NCI-H510A (cell line): Measurements from ENCODE around the gene FAM78B.

Experiments used
- DNase-seq: peaks from one replicate; lab custom pipeline; 2025; lab: John Stamatoyannopoulos, UW

The FAM78B gene

GRCh38 chr1:166119471-166119965 is 47.3 kb downstream of the FAM78B start:
- no peak for DNase-seq

GRCh38 chr1:166117776-166118175 is 49.0 kb downstream of the FAM78B start:
- no peak for DNase-seq

GRCh38 chr1:166116026-166116425 is 50.8 kb downstream of the FAM78B start:
- no peak for DNase-seq

GRCh38 chr1:166114419-166114818 is 52.4 kb downstream of the FAM78B start:
- no peak for DNase-seq

DNA sequence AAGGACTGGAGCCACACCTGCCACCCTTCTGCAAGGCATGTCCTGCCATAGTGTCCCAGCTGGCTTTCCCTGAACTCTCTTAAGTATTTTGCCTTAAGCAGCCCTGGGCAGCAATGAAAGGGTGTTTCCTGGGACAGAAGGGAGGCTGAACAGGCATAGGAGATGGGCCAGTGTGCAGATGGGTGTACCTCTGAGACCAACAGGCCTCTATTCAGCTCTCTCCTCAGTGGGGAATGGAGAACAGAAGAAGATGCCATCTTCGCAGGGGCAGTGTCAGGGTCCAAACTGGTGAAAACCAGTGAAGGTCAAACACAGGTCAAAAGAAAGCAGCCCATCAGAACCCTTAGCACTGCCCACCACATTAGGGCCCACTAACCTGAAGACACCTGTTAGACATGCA is 53.2 kb downstream of the FAM78B start:
- DNase-seq = no peak

- no peak for DNase-seq
Measured at GRCh38 chr1:166113031-166113430, 53.8 kb downstream of the FAM78B start.

DNA sequence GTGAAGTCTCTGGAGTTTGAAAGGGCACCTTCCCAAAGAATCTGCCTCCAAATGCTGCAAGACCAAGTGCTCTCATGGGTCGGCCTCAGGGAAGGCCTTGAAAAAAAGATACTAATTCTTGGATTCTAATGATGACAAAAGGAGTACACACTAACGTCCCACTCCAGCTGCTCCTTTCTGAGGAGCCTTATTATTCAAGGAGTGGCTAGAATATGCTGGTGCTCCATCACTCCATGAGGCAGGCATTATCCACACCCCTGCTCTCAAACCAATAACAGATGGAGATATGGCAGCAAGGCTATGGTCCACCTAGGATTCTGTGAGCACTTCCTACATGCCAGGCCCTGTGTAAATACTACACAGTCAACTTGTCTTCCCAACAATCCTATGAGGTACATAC is 54.4 kb downstream of the FAM78B start:
- no peak for DNase-seq

DNA sequence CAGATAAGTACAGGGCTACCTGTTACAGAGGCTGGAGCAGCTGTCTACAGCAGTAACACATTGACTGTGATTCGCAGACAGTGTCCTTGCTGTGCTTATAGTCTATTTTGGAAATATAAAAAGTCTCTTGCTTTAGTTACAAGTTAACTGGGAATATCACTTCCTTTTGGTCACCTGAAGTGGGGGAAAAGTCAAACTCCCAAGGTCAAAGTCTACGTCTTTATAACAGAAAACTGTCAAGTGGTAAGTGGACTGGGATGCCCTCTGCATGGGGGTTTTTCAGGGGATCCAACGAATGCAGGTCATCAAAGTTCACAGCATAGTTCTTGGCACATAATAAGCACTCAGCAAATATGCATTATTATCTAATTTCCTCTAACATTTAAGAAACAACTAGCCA is 55.4 kb downstream of the FAM78B start:
- DNase-seq = no peak

GRCh38 chr1:166090244-166090643 is 76.6 kb downstream of the FAM78B start:
- peak; percentile 21 for DNase-seq

GRCh38 chr1:166089804-166090203 is 77.0 kb downstream of the FAM78B start:
- no peak for DNase-seq

- DNase-seq = no peak
Measured at GRCh38 chr1:166088572-166088955, 78.2 kb downstream of the FAM78B start.

DNA sequence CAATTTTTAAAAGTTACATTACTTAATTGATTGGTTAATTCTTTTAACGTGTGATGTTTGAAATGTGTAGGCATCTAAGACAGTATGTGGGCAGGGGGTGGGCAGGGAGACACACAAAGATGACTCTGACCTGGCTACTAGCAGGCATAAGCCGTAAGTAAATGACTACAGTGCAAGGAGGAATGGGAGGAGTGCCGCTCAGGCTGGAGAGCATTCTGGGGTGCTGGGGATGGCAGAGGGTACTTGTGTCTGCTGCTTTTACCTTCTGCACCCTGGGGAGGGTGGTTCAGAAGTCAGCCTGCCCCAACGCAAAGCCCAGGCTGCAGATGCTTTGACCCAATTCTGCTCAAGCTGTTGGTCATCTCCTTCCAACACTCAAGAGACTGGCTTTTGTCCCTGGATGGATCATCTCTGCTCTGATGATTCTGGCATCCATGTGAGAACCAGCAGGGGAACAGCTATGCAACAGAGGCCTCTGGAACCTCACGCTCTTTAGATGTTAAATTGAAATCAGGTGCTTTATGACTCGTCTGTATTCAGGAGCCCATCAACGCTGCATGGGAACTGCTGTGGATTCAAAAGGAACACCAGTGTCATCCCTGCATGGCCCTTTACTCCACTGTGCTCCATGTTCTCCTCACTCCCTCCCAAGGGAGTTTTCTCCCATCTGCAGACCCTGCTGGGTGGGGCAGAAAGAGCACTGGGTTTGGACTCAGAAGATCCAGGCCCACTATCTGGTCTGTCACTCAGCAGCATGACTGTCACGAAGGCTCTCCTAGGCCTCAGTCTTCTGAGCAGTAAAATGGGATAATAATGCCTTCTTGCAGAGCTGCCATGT is 78.8 kb downstream of the FAM78B start:
- DNase-seq = no peak

GRCh38 chr1:166086113-166086883 is 80.5 kb downstream of the FAM78B start:
- no peak for DNase-seq

GRCh38 chr1:166084613-166085012 is 82.2 kb downstream of the FAM78B start:
- peak; percentile 39 for DNase-seq

- DNase-seq = no peak
Measured at GRCh38 chr1:166083887-166084286, 82.9 kb downstream of the FAM78B start.

- no peak for DNase-seq
Measured at GRCh38 chr1:166082601-166083000, 84.2 kb downstream of the FAM78B start.

GRCh38 chr1:166080967-166081870 is 85.6 kb downstream of the FAM78B start:
- DNase-seq = no peak

DNA sequence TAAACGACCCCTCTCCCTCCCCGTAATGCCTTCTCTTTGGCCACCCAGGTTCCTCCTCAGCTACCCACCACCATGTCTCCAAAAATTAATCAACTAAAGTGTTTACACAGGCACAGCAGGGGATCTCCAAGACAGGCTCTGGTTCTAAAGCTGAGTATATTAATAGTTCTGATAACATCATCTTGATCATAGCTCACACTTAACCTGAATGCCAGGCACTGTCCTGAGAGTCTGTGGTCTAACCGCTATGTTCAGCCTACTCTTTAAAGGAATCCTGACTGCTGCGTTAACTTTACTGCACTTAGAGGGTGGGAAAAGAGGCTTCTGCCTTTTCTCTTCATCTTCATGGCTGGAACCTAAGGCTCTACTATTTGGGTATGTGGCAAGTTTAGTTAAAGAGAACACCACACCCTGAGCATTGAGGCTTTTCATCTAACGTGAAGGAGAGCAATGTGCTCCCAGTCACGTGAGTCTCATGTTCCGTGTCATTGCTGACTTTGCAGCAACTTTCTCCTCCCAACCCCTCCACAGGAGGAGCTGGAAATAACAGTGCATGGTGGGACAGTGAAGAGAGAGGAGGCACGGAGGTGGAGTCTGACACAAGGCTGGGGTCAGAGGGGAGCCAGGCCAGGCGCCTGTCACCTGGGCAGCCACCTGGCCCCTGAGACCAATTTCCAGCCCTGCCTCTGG is 86.4 kb downstream of the FAM78B start:
- DNase-seq = no peak

DNA sequence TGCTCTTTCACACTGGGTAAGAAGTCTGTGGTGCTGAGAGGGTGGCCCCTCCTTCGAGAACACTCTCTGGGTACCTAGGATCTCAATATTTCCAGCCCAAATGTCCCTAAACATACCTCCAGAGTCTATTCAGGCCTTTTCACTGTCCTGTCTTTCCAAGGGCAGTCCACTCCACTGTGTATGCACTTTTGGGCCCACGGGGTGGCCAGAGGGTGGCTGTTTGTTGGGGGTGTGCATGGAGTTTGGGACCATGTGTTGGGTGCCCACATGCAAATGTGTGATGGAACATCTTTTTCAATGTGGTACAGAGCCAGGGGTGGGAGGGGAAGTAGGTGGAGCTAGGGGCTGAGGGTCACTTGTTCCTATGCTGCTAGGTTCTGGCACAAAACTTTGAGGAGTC is 87.5 kb downstream of the FAM78B start:
- DNase-seq = no peak

DNA sequence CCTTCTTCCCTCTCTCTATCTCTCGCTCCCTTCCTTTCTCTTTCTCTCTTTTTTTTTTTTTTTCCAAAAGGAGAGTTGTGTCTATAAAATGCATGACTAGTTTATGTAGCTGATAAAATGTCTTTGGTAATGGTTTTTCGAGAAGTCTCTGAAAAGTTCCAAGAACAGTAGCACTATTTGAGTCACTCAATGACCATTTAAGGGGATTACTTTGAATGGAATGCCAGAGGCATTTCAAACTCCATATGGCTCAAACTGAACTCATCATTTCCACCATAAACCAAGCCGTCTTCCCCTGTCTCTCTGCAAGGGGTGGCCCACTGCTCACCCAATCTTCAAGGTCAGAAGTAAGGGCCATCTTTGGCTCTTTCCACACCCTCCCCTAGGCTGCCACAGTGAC is 93.3 kb downstream of the FAM78B start:
- DNase-seq = no peak

- no peak for DNase-seq
Measured at GRCh38 chr1:166069390-166069789, 97.4 kb downstream of the FAM78B start.

GRCh38 chr1:166066107-166066506 is 100.7 kb downstream of the FAM78B start:
- no peak for DNase-seq
